Coronary artery (tissue), 2 donors: ENCODE measurements around the gene GRID1.

Experiments used
- DNase-seq: peaks from one replicate; pipeline ENCODE4 v3.0.0-alpha.2; 2017; ENCODE audit warnings: low spot score
- H3K27ac ChIP-seq, 2 donors: fragments of 200-600 bp; sonication (generic); one replicate each; pipeline ENCODE4 v1.5.1; 2016 to 2019
- H3K4me3 ChIP-seq: fragments of 200-600 bp; sonication (generic); 2 replicates; pipeline ENCODE4 v1.5.1; 2016; ENCODE audit warnings: mild to moderate bottlenecking, moderate library complexity
- TF ChIP-seq, protein P1 (sequence below): fragments of 200-600 bp; sonication (generic); IDR thresholded peaks from one replicate; pipeline ENCODE4 v1.5.1; 2019; ENCODE audit warnings: antibody characterized with exemption

GRID1 gene

DNA sequence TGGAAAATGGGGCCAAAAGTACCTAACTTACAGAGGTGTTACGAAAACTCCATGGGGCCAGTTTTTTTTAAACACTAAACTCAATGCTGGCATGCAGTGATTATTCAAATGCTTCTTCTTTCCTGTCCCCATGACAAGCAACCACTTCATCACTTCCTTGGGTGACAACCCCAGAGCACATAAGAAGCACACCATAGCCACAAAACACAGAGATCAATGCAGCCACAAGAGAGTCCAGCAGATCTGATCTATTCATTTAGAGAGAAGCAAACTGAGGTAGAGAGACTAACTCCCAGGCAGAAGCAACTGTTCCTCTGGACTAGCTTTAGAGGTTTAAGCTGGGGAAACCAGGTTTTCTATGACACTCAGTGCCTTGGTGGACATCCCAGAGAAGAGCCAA lies 180.0 kb downstream of the GRID1 start:
- TF ChIP-seq, protein P1, sequence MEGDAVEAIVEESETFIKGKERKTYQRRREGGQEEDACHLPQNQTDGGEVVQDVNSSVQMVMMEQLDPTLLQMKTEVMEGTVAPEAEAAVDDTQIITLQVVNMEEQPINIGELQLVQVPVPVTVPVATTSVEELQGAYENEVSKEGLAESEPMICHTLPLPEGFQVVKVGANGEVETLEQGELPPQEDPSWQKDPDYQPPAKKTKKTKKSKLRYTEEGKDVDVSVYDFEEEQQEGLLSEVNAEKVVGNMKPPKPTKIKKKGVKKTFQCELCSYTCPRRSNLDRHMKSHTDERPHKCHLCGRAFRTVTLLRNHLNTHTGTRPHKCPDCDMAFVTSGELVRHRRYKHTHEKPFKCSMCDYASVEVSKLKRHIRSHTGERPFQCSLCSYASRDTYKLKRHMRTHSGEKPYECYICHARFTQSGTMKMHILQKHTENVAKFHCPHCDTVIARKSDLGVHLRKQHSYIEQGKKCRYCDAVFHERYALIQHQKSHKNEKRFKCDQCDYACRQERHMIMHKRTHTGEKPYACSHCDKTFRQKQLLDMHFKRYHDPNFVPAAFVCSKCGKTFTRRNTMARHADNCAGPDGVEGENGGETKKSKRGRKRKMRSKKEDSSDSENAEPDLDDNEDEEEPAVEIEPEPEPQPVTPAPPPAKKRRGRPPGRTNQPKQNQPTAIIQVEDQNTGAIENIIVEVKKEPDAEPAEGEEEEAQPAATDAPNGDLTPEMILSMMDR: no peak

DNA sequence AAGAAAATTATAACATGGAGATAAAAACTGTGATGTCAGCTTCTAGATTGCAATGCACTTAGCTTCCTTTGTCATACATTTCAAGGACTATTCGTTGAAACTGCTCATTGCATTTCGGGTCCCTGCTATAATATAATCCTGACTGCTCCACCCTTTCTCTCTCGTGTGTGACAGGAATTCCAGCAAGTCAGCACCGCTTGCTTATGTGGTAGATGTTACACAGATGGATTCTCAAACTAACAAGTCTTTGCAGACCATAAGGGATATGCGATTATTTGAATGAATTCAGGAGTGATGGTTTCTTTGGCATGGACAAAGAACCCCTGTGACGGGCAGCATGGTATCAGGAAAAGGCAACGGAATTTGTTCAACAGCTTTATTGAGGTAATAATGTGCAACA lies 184.0 kb downstream of the GRID1 start:
- Histone ChIP-seq H3K4me3 (no peak overlapping the region), H3K27ac (no peak overlapping the region)
- TF ChIP-seq, protein P1: no peak
- no peak for DNase-seq

More for the DNA sequence above, 180.0 kb downstream of the GRID1 start:
- no peak overlapping the region for H3K27ac ChIP-seq
- DNase-seq: no peak
- no peak overlapping the region for H3K4me3 ChIP-seq

DNA sequence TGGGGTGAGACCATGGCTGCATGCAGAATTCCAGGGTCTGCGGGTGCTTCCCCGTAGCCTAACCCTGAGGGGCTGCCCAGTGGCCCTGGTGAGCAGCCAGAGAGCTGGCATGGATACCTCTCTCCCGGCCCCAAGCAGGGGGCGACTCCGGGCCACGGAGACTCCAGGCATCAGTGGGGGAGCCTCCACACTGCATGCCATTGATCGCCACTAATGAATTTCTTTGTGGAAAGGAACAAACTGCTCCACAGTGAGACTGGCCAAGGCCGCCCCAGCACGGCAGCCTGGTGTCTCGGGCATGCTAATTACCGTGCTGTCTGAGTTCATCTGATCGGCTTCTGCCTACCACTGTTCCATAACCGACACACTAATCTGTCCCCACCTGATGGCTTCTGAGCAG lies 184.4 kb downstream of the GRID1 start:
- DNase-seq: no peak
- H3K4me3 ChIP-seq: no peak overlapping the region

DNA sequence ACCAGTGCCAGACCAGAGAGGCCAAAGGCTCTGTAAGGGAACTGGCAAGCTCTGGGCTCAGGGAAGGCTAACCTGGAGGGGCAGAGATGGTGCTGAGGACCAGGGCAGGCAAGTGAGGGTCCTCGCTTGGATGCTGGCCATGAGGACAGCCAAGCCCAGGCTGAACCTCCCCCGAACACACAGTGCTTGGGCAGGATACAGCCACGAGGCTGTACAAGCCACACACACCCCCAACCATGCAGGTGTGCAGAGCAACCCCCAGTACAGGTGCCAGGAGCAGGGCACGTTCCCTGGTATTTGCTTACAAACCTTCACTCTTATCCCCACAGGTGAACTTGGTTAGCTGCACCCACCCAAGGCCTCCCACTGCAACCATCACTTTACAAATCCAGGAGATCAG lies 185.7 kb downstream of the GRID1 start:
- TF ChIP-seq, protein P1: no peak
- DNase-seq: no peak
- Histone ChIP-seq H3K4me3 (no peak overlapping the region), H3K27ac (no peak overlapping the region)

More for the DNA sequence above, 184.4 kb downstream of the GRID1 start:
- TF ChIP-seq, protein P1: no peak
- no peak overlapping the region for H3K27ac ChIP-seq

DNA sequence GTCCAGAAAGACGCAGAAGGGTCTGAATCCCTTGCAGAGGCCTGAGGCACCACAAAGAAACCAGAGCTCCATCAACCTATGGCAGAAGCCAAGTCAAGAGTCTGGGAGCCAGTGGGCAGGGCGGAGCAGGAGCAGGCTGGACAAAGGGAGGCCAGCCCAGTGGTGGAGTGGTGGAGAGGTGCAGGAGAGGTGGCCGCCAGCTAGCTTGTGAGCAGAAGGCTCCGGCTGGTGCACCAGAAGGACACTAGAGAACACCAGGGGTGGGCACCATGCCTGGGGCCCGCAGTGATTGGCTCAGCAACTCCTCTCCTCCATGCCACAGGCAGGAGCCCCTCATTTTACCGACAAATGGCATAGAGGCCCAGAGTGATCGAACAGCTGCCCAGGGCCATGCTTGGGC lies 186.6 kb downstream of the GRID1 start:
- TF ChIP-seq, protein P1: no peak
- H3K4me3 ChIP-seq: no peak overlapping the region
- no peak for DNase-seq
- no peak overlapping the region for H3K27ac ChIP-seq

DNA sequence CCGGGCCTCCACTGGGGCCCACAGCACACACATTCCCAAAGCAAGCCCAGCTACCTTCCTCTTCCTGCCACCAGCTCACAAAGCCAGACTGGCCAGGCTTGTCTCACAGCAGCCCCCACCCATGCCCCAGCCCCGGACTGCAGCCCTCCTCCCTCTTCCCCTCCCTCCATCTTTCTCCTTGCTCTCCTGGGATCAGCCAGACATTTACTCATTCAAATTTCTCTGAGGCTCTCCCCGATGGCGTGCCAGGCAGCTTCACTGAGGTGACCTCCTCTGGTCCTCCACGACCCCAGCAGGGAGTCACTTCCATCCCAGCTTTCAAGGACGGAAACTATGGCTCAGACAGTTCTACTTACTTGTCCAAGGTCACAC lies 187.5 kb downstream of the GRID1 start:
- Histone ChIP-seq H3K4me3 (no peak overlapping the region), H3K27ac (no peak overlapping the region)
- no peak for DNase-seq
- TF ChIP-seq, protein P1: no peak

DNA sequence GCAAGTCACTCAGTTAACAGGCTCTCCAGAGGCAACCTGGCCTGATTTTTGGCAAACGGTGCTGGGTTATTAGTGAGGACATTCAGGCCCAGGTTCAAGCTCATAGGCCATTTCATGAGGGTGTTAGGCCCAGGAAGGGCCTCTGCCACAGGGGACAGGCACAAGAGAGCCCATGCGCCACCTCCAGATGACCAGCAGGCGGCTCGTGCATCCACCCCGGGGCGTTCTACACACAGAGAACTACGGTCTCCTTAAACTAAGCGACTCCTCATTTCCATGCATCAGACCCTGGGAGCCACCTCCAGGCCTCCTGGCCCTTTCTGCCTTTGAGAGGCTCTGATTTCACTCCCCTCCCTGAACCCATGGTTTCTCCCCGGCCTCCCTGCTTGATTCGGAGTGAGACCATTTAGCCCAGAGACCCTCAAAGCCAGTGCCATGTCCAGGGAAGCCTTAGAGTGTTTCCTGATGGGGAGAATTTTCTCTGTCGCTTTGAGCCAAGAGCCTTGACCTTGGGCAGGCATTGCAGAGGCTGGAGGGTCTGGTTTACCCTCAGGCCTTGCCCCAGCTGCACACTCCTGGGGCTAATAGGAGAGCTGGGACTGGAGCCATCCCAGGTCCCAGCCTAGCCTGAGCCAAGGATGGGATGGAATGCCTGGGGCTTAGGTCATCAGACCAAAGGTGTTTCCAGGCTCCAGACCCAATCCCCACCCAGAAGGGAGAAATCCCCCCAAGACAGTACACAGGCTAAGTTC lies 188.0 kb downstream of the GRID1 start:
- Histone ChIP-seq H3K27ac (no peak overlapping the region), H3K4me3 (no peak overlapping the region)
- DNase-seq: no peak
- TF ChIP-seq, protein P1: no peak
